ENCODE results near the gene SLAMF9. TPM values are rescaled to one million over a fixed set of nuclear protein-coding genes. Genes with fewer than 3 reads are reported as not detected.

SLAMF9 gene
- polyA plus RNA-seq, 2 of the 4 experiments (the other 2 are of a cell fraction) = 0.22 to 0.25 TPM

GRCh38 chr1:159989581-159989980, 35.5 kb upstream of the SLAMF9 start:
- H3K4me3 ChIP-seq = no peak overlapping the region
- no peak; a peak in 1 of 6 replicates for ATAC-seq
- H3K9me3 ChIP-seq = no peaks in the 10 kb centered on the region
- FAIRE-seq = no peak
- no peak for DNase-seq (ENCODE audit: low read depth in 1 of 2, low spot score in 1 of 2)
- ChIA-PET POLR2A (no interaction called here), CTCF (interaction anchor here (1.4 to 3.6 kb wide), 3 partner anchors 15 to 18 kb away, joined by 5 to 18 read pairs (median 10); no protein-coding TSS in a partner anchor)
- 47% methylated on average over 3 of the region's 3 CpGs for WGBS (ENCODE audit: missing lambda C conversion rate)
- TF ChIP-seq ELK1 (IDR thresholded peaks at IDR 0.05; ENCODE audit: low read depth, low read length) (no peak), CEBPB (IDR thresholded peaks at IDR 0.05) (no peak), TFCP2L1 (CRISPR knock-in tag; IDR thresholded peaks at IDR 0.05) (no peak), RAD21 (conservative IDR thresholded peaks at IDR 0.05 in 1 of 2, IDR thresholded peaks at IDR 0.05 in 1 of 2) (no peak), MYC (IDR thresholded peaks at IDR 0.05; ENCODE audit: borderline replicate concordance, low read length) (no peak), PHF8 (IDR thresholded peaks at IDR 0.05; ENCODE audit: borderline replicate concordance, low read depth) (no peak), MAZ (IDR thresholded peaks at IDR 0.05; ENCODE audit: borderline replicate concordance, low read depth, low read length) (no peak), NFE2L2 (conservative IDR thresholded peaks at IDR 0.05; ENCODE audit: low read length) (no peak), TP53 (CRISPR knock-in tag; IDR thresholded peaks at IDR 0.05) (no peak), CTCF (IDR thresholded peaks at IDR 0.05) (no peak), ATOH8 (CRISPR knock-in tag; IDR thresholded peaks at IDR 0.05; ENCODE audit: low read depth) (no peak), ZFP36 (IDR thresholded peaks at IDR 0.05; ENCODE audit: borderline replicate concordance, partially characterized antibody) (no peak), EHMT2 (IDR thresholded peaks at IDR 0.05; ENCODE audit: low read depth) (no peak), HMGXB4 (CRISPR knock-in tag; IDR thresholded peaks at IDR 0.05; ENCODE audit: borderline replicate concordance) (no peak)
- no peak overlapping the region for H3K4me2 ChIP-seq
- no peaks in the 10 kb centered on the region; the same call in 2 of the 3 replicates for H3K4me1 ChIP-seq
- H3K27ac ChIP-seq = no peak overlapping the region

- no peak for FAIRE-seq
- CTCF ChIA-PET = interaction anchor here (0.8 to 1.4 kb wide), 4 partner anchors 9 to 19 kb away, joined by 3 to 5 read pairs (median 3); no protein-coding TSS in a partner anchor
- TF ChIP-seq ESRRA (IDR thresholded peaks at IDR 0.05; ENCODE audit: borderline replicate concordance, low read length) = no peak
- no peak for TF ChIP-seq GATA3 (IDR thresholded peaks at IDR 0.05; ENCODE audit: borderline replicate concordance)
- no peak for TF ChIP-seq HEYL (CRISPR knock-in tag; IDR thresholded peaks at IDR 0.05)
- TF ChIP-seq POLR2AphosphoS2 (conservative IDR thresholded peaks at IDR 0.05; ENCODE audit: low read length) = no peak
- no peak for TF ChIP-seq MAFK (IDR thresholded peaks at IDR 0.05; ENCODE audit: partially characterized antibody)
- TF ChIP-seq USF2 (IDR thresholded peaks at IDR 0.05) = no peak
- no peak for TF ChIP-seq ELK1 (IDR thresholded peaks at IDR 0.05; ENCODE audit: low read depth, low read length)
- no peak for TF ChIP-seq KDM5A (IDR thresholded peaks at IDR 0.05)
- TF ChIP-seq NFE2L2 (conservative IDR thresholded peaks at IDR 0.05; ENCODE audit: low read length) = no peak
- TF ChIP-seq HOXA7 (CRISPR knock-in tag; IDR thresholded peaks at IDR 0.05) = no peak
- no peak for TF ChIP-seq FOXS1 (CRISPR knock-in tag; IDR thresholded peaks at IDR 0.05)
- TF ChIP-seq PHF8 (IDR thresholded peaks at IDR 0.05; ENCODE audit: borderline replicate concordance, low read depth) = no peak
- no peak for TF ChIP-seq KDM1A (IDR thresholded peaks at IDR 0.05; ENCODE audit: low read depth)
- TF ChIP-seq REST (IDR thresholded peaks at IDR 0.05) = no peak
Measured at GRCh38 chr1:159988006-159988405, 34.0 kb upstream of the SLAMF9 start.

More at GRCh38 chr1:159988006-159988405, 34.0 kb upstream of the SLAMF9 start:
- WGBS (ENCODE audit: missing lambda C conversion rate) = 11% methylated on average over 1 of the region's 1 CpG
- H3K27ac ChIP-seq = no peak overlapping the region
- no peak overlapping the region for H3K4me2 ChIP-seq
- DNase-seq (ENCODE audit: low read depth in 1 of 2, low spot score in 1 of 2) (no peak), ATAC-seq (no peak)
- no peaks in the 10 kb centered on the region; the same call in 2 of the 3 replicates for H3K4me1 ChIP-seq
- POLR2A ChIA-PET = no interaction called here
- no peak overlapping the region for H3K4me3 ChIP-seq
- no peaks in the 10 kb centered on the region for H3K9me3 ChIP-seq

Measured in A549 (cell line).